Endothelial cell of umbilical vein (primary cell): ENCODE data around the gene FBN2. TPM values are rescaled to one million over a fixed set of nuclear protein-coding genes. Genes with fewer than 3 reads are reported as not detected.
"Not testable (repeated sequence)": the region's sequence is repeated elsewhere in the genome, so short reads cannot be mapped to it uniquely, and the experiment has no call there.

Experiments
- BruUV-seq: library from RNA; stranded (reverse); fragments of 400-500 nt; replicated peaks from 2 replicates; lab custom pipeline; 2021; lab: Mats Ljungman, UMichigan
- CTCF ChIA-PET: fragments of 300-600, 350-600 bp; sonication (Branson Sonifier 250); formaldehyde crosslinking; loops from one replicate; lab custom pipeline; 2021; ENCODE audit warnings: antibody characterized with exemption, inconsistent platforms; lab: Charles Lee
- POLR2A ChIA-PET: fragments of 300-600, 350-600 bp; sonication (Branson Sonifier 250); formaldehyde crosslinking; loops from one replicate; lab custom pipeline; 2021; ENCODE audit warnings: antibody characterized with exemption, inconsistent platforms; lab: Charles Lee
- DNase-seq: peaks from one replicate; pipeline ENCODE4 v3.0.0-alpha.2; 2011; ENCODE audit warnings: low read depth, low spot score
- FAIRE-seq: peaks from 2 replicates; lab custom pipeline; 2011; peaks lifted over from hg19 to GRCh38; lab: Jason Lieb, UNC
- H2AFZ ChIP-seq: 2 replicates; pipeline ENCODE4 v1.6.0; 2012; ENCODE audit warnings: low read depth, low read length, control low read depth, inconsistent platforms
- H3K27ac ChIP-seq: 2 replicates; pipeline ENCODE4 v1.5.1; 2011; ENCODE audit warnings: low read depth, mild to moderate bottlenecking, control low read depth, low read length, moderate library complexity; ENCODE audit not compliant: insufficient read depth
- H3K27me3 ChIP-seq, 2 experiments: 2 replicates each; pipeline versions ENCODE4 v1.6.0 to v1.6.1; 2011; ENCODE audit warnings: low read length in 2 of 2, mixed read lengths in 1 of 2; ENCODE audit not compliant: control insufficient read depth in 2 of 2, insufficient read depth in 2 of 2
- H3K36me3 ChIP-seq, 2 experiments: 2 replicates in 1 of 2; 3 replicates in 1 of 2; pipeline ENCODE4 v1.5.1; 2011; ENCODE audit warnings: low read length in 2 of 2, mild to moderate bottlenecking in 1 of 2, moderate library complexity in 1 of 2; ENCODE audit not compliant: control insufficient read depth in 2 of 2, insufficient read depth in 2 of 2; ENCODE audit errors: extremely low read depth in 1 of 2
- H3K4me1 ChIP-seq: 3 replicates; pipeline ENCODE4 v1.5.1; 2011; ENCODE audit warnings: mild to moderate bottlenecking, low read length; ENCODE audit not compliant: control insufficient read depth, insufficient read depth; ENCODE audit errors: extremely low read depth
- H3K4me2 ChIP-seq: 2 replicates; pipeline ENCODE4 v1.6.1; 2011; ENCODE audit warnings: low read length, control low read depth, mixed read lengths; ENCODE audit not compliant: insufficient read depth
- H3K4me3 ChIP-seq, 3 experiments: fragments of 200-600 bp in 1 of 3; sonication (generic), shearing (Covaris generic) in 1 of 3; replicated peaks in 1 of 3; 2 replicates each; pipeline ENCODE4 v1.5.1; 2011 to 2016; ENCODE audit warnings: control low read depth in 3 of 3, low read length in 3 of 3, mild to moderate bottlenecking in 2 of 3, inconsistent platforms in 1 of 3, low read depth in 1 of 3, moderate library complexity in 1 of 3; ENCODE audit not compliant: insufficient read depth in 1 of 3
- H3K79me2 ChIP-seq: 2 replicates; pipeline ENCODE4 v1.6.0; 2012; ENCODE audit warnings: low read length, inconsistent platforms; ENCODE audit not compliant: control insufficient read depth, insufficient read depth
- H3K9ac ChIP-seq: replicated peaks from 2 replicates; pipeline ENCODE3; 2011; ENCODE audit warnings: low read length, control low read depth; ENCODE audit not compliant: insufficient read depth; ENCODE audit errors: extremely low read depth
- H3K9me1 ChIP-seq: replicated peaks from 3 replicates; pipeline ENCODE4 v1.6.0; 2011; ENCODE audit warnings: mild to moderate bottlenecking, low read length; ENCODE audit not compliant: control insufficient read depth, insufficient read depth; ENCODE audit errors: extremely low read depth
- H3K9me3 ChIP-seq: replicated peaks from 2 replicates; pipeline ENCODE4 v1.5.1; 2012; ENCODE audit warnings: low read length, inconsistent platforms; ENCODE audit not compliant: control insufficient read depth, insufficient read depth
- H4K20me1 ChIP-seq: replicated peaks from 2 replicates; pipeline ENCODE3; 2011; ENCODE audit warnings: mild to moderate bottlenecking, low read length; ENCODE audit not compliant: control insufficient read depth, insufficient read depth; ENCODE audit errors: extremely low read depth
- EZH2 ChIP-seq: IDR thresholded peaks from 2 replicates; pipeline ENCODE4 v1.6.1; 2012; ENCODE audit warnings: borderline replicate concordance, low read depth, mild to moderate bottlenecking, moderate library complexity, low read length, inconsistent platforms; ENCODE audit not compliant: severe bottlenecking
- FOS ChIP-seq: IDR thresholded peaks from 2 replicates; pipeline ENCODE4 v1.6.1; 2011; ENCODE audit warnings: mild to moderate bottlenecking, low read length, moderate library complexity, borderline replicate concordance; ENCODE audit not compliant: insufficient read depth
- GATA2 ChIP-seq: IDR thresholded peaks from 2 replicates; pipeline ENCODE4 v1.7.0; 2011; ENCODE audit warnings: low read depth, mild to moderate bottlenecking, moderate library complexity, mixed read lengths, low read length; ENCODE audit not compliant: insufficient read length, insufficient read depth
- JUN ChIP-seq: IDR thresholded peaks from 2 replicates; pipeline ENCODE4 v1.6.1; 2011; ENCODE audit warnings: borderline replicate concordance, low read depth; ENCODE audit not compliant: insufficient read length, insufficient read depth
- MYC ChIP-seq: IDR thresholded peaks from one replicate; pipeline ENCODE4 v1.6.1; 2011; ENCODE audit warnings: mild to moderate bottlenecking, low read depth, low read length
- POLR2A ChIP-seq: IDR thresholded peaks from 2 replicates; pipeline ENCODE4 v1.6.1; 2012; ENCODE audit warnings: low read depth, mild to moderate bottlenecking, control low read depth, low read length
- POLR2AphosphoS5 ChIP-seq: IDR thresholded peaks from 2 replicates; pipeline ENCODE4 v1.6.1; 2012; ENCODE audit warnings: low read depth, mild to moderate bottlenecking, control low read depth, low read length, moderate library complexity; ENCODE audit not compliant: insufficient read depth
- dilution Hi-C: fragments of 300-500 bp; cut with MboI; formaldehyde crosslinking; loops from one replicate; pipeline ENCODE4 v1.15.0; 2019; ENCODE audit warnings: low sequenced_read_pairs; ENCODE audit not compliant: extremely low pct_ligation_motif_present
- intact Hi-C: fragments of 100-400 bp; cut with micrococcal nuclease; formaldehyde crosslinking; loops from one replicate; pipeline ENCODE4 v1.10.0; 2022
- polyA plus RNA-seq, 4 experiments: library from polyadenylated mRNA; depleted of rRNA in 3 of 4; stranded (reverse) in 3 of 4; unstranded in 1 of 4; fragments of >200 nt; gene quantifications; 2 replicates each; pipeline versions ENCODE4 v1.2.1 to v1.2.3, GENCODE V29; 2011 to 2012; ENCODE audit warnings: missing spikeins in 1 of 4
- total RNA-seq: library from RNA; stranded (reverse); gene quantifications from 2 replicates; pipeline ENCODE4 v1.2.3, GENCODE V29; 2021
- TF ChIP-seq, protein P1 (sequence below), 2 donors: IDR thresholded peaks; 1 replicate in 1 of 2; 2 replicates in 1 of 2; pipeline ENCODE4 v1.5.1; 2011; ENCODE audit warnings: low read length in 2 of 2, mild to moderate bottlenecking in 2 of 2, moderate library complexity in 2 of 2, control low read depth in 1 of 2, inconsistent platforms in 1 of 2, low read depth in 1 of 2; ENCODE audit not compliant: insufficient read depth in 1 of 2; ENCODE audit errors: extremely low read depth in 1 of 2
- TF ChIP-seq, protein P2 (sequence below): IDR thresholded peaks from 2 replicates; pipeline ENCODE4 v1.6.1; 2011; ENCODE audit not compliant: insufficient read depth, insufficient read length

Gene FBN2
- total and polyA plus RNA-seq, 2 donors (not counting 3 experiments of a cell fraction or from before 2014, with no cell fraction given), result 21.8 to 57.4 TPM

DNA sequence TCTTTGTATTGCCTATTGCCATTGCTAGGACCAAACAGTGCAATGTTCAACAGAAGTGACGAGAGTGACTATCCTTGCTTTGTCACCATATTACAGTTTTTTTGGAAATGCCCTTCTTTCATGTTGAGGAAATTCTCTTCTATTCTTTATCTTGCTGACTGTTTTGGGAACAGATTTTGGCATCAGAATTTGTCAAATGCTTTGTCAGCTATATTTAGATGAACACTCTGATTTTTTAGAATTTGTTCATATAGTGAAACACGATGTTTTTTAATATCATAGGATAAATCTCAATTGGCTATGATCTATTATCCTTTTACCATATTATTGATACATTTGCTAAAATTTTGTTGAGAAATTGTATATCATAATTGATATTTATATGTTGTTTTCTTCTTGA lies 31.4 kb downstream of the FBN2 start:
- POLR2A ChIA-PET, result no interaction called here
- Histone ChIP-seq H4K20me1 (no peaks in the 10 kb centered on the region), H3K9me1 (no peaks in the 10 kb centered on the region), H3K27me3 (no peaks in the 10 kb centered on the region), H3K4me1 (no peaks in the 10 kb centered on the region), H3K27ac (no peak overlapping the region), H3K9ac (no peak overlapping the region), H3K79me2 (no peaks in the 10 kb centered on the region), H3K4me2 (no peak overlapping the region), H3K36me3 (no peaks in the 10 kb centered on the region), H3K9me3 (no peaks in the 10 kb centered on the region), H3K4me3 (no peak overlapping the region), H2AFZ (no peak overlapping the region)
- DNase-seq (no peak), FAIRE-seq (no peak)
- BruUV-seq, result no TSS peak
- TF ChIP-seq MYC (no peak), JUN (no peak), GATA2 (no peak), EZH2 (no peak), POLR2AphosphoS5 (no peak), FOS (no peak), POLR2A (no peak)
- TF ChIP-seq, protein P1, sequence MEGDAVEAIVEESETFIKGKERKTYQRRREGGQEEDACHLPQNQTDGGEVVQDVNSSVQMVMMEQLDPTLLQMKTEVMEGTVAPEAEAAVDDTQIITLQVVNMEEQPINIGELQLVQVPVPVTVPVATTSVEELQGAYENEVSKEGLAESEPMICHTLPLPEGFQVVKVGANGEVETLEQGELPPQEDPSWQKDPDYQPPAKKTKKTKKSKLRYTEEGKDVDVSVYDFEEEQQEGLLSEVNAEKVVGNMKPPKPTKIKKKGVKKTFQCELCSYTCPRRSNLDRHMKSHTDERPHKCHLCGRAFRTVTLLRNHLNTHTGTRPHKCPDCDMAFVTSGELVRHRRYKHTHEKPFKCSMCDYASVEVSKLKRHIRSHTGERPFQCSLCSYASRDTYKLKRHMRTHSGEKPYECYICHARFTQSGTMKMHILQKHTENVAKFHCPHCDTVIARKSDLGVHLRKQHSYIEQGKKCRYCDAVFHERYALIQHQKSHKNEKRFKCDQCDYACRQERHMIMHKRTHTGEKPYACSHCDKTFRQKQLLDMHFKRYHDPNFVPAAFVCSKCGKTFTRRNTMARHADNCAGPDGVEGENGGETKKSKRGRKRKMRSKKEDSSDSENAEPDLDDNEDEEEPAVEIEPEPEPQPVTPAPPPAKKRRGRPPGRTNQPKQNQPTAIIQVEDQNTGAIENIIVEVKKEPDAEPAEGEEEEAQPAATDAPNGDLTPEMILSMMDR (IDR thresholded peaks at IDR 0.05; ENCODE audit: extremely low read depth in 1 of 2, insufficient read depth in 1 of 2, low read depth in 1 of 2, low read length in 2 of 2), result no peak
- TF ChIP-seq, protein P2, sequence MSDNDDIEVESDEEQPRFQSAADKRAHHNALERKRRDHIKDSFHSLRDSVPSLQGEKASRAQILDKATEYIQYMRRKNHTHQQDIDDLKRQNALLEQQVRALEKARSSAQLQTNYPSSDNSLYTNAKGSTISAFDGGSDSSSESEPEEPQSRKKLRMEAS, result no peak
- CTCF ChIA-PET, result no interaction called here
- dilution Hi-C loops (no loop called here), intact Hi-C loops (no loop called here)

DNA sequence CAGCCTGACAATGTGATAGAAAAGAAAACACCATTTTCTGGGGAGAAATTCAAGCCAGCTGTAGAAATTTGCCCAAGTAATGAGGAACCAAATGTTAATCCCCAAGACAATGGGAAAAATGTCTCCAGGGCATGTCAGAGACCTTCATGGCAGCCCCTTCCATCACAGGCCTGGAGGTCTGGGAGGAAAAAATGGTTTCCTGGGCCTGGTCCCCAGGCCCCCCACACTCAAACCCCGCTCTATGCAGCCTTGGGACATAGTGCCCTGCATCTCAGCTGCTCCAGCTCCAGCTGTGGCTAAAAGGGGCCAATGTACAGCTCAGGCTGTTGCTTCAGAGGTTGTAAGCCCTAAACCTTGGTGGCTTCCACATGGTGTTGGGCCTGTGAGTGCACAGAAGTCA lies 34.3 kb downstream of the FBN2 start:
- H2AFZ ChIP-seq, H3K4me3 ChIP-seq, BruUV-seq, DNase-seq, H3K9me3 ChIP-seq, H3K4me2 ChIP-seq, H4K20me1 ChIP-seq, H3K4me1 ChIP-seq, FAIRE-seq, H3K36me3 ChIP-seq, H3K9ac ChIP-seq, H3K9me1 ChIP-seq, H3K27me3 ChIP-seq, H3K79me2 ChIP-seq, POLR2A ChIA-PET, intact Hi-C loops, H3K27ac ChIP-seq, dilution Hi-C loops: not testable (repeated sequence)
- CTCF ChIA-PET, result interaction anchor here (1.3 kb wide), 1 partner anchor 261 kb away, joined by 3 read pairs; no protein-coding TSS in a partner anchor
